A549 (cell line): ENCODE data around the gene ZYG11B. TPM values are rescaled to one million over a fixed set of nuclear protein-coding genes. Genes with fewer than 3 reads are reported as not detected.

Experiments
- ATAC-seq, 2 experiments: fragments of 200-7000 bp in 1 of 2; fragments of >200 bp in 1 of 2; cut with Nextera tagmentation in 1 of 2; cut with Tn5 transposase in 1 of 2; 3 replicates each; pipeline versions ENCODE4 v1.8.0 to v1.9.1; 2018 to 2020; ENCODE audit warnings: mild to moderate bottlenecking in 1 of 2, moderate library complexity in 1 of 2
- CTCF ChIA-PET: fragments of 300-600 bp; sonication (Branson Sonifier 250); formaldehyde crosslinking; extraction: SDS; loops from one replicate; lab custom pipeline; 2021; ENCODE audit warnings: antibody characterized with exemption, inconsistent platforms; lab: Yijun Ruan, JAX
- POLR2A ChIA-PET: fragments of 350-600 bp; formaldehyde crosslinking; extraction: SDS; loops from one replicate; lab custom pipeline; 2021; ENCODE audit warnings: antibody characterized with exemption, inconsistent platforms; lab: Yijun Ruan, JAX
- DNase-seq, 2 experiments: peaks; one replicate each; pipeline versions ENCODE4 v3.0.0 to v3.0.0-alpha.2; 2011 to 2016; ENCODE audit warnings: low read depth in 1 of 2, low spot score in 1 of 2
- FAIRE-seq: peaks from 2 replicates; lab custom pipeline; 2011; peaks lifted over from hg19 to GRCh38; lab: Jason Lieb, UNC
- H3K27ac ChIP-seq, 2 experiments: fragments of >200 bp; sonication (Bioruptor Twin); formaldehyde crosslinking; 3 replicates each; pipeline ENCODE4 v1.5.1; 2016 to 2017
- H3K4me1 ChIP-seq: fragments of >200 bp; sonication (Bioruptor Twin); formaldehyde crosslinking; 3 replicates; pipeline ENCODE4 v1.6.1; 2016
- H3K4me2 ChIP-seq: fragments of >200 bp; sonication (Bioruptor Twin); formaldehyde crosslinking; 3 replicates; pipeline ENCODE4 v1.6.1; 2016
- H3K4me3 ChIP-seq: fragments of >200 bp; sonication (Bioruptor Twin); formaldehyde crosslinking; 3 replicates; pipeline ENCODE4 v1.5.1; 2016
- H3K9me3 ChIP-seq: fragments of >200 bp; sonication (Bioruptor Twin); formaldehyde crosslinking; 3 replicates; pipeline ENCODE4 v1.6.1; 2016
- BHLHE40 ChIP-seq: IDR thresholded peaks from 2 replicates; pipeline ENCODE4 v1.6.1; 2012; ENCODE audit warnings: low read depth, low read length, inconsistent platforms
- CBX2 ChIP-seq: fragments of 200-600 bp; sonication (generic); IDR thresholded peaks from 2 replicates; pipeline ENCODE4 v1.6.1; 2016; ENCODE audit warnings: low read depth, mild to moderate bottlenecking, borderline replicate concordance
- CBX8 ChIP-seq: fragments of 200-600 bp; sonication (generic); IDR thresholded peaks from 2 replicates; pipeline ENCODE4 v1.6.1; 2016
- FOXS1 ChIP-seq: fragments of 250-450 bp; sonication (Bioruptor Pico); IDR thresholded peaks from 2 replicates; pipeline ENCODE4 v1.5.0; 2020; ENCODE audit warnings: mild to moderate bottlenecking, moderate library complexity
- GATA3 ChIP-seq: IDR thresholded peaks from 2 replicates; pipeline ENCODE4 v1.6.1; 2012; ENCODE audit warnings: borderline replicate concordance
- HDAC2 ChIP-seq: fragments of 200-600 bp; sonication (generic); IDR thresholded peaks from 2 replicates; pipeline ENCODE4 v1.6.1; 2016
- HES2 ChIP-seq: fragments of >200 bp; sonication (Bioruptor Twin); formaldehyde crosslinking; IDR thresholded peaks from 2 replicates; pipeline ENCODE4 v1.6.1; 2016
- KDM5A ChIP-seq: fragments of 200-600 bp; sonication (generic); IDR thresholded peaks from 2 replicates; pipeline ENCODE4 v1.6.1; 2016; ENCODE audit warnings: antibody characterized with exemption, mild to moderate bottlenecking
- MAFK ChIP-seq: fragments of 450-650 bp; IDR thresholded peaks from 2 replicates; pipeline ENCODE4 v1.6.1; 2014; ENCODE audit not compliant: partially characterized antibody
- NFE2L2 ChIP-seq: fragments of 150-350 bp; conservative IDR thresholded peaks from 2 replicates; pipeline ENCODE4 v1.6.1; 2014; ENCODE audit warnings: low read length
- NR3C1 ChIP-seq: fragments of >200 bp; sonication (Bioruptor Twin); formaldehyde crosslinking; IDR thresholded peaks from 3 replicates; pipeline ENCODE4 v1.6.1; 2017
- POLR2A ChIP-seq: IDR thresholded peaks from 2 replicates; pipeline ENCODE4 v1.6.1; 2012; ENCODE audit warnings: mild to moderate bottlenecking, low read length
- POLR2AphosphoS2 ChIP-seq: conservative IDR thresholded peaks from 2 replicates; pipeline ENCODE4 v1.6.1; 2012; ENCODE audit warnings: low read length, improper control_type of control experiment, inconsistent platforms
- RNF2 ChIP-seq: fragments of 200-600 bp; sonication (generic); IDR thresholded peaks from 2 replicates; pipeline ENCODE4 v1.6.1; 2016; ENCODE audit warnings: low read depth, mild to moderate bottlenecking, antibody characterized with exemption, moderate library complexity, borderline replicate concordance
- SMC3 ChIP-seq: fragments of >200 bp; sonication (Bioruptor Twin); formaldehyde crosslinking; IDR thresholded peaks from 3 replicates; pipeline ENCODE4 v1.6.1; 2018; ENCODE audit warnings: inconsistent platforms
- TFCP2L1 ChIP-seq: fragments of 250-450 bp; sonication (Bioruptor Pico); IDR thresholded peaks from 2 replicates; pipeline ENCODE4 v1.5.0; 2021; ENCODE audit warnings: mild to moderate bottlenecking
- USF2 ChIP-seq: fragments of 450-650 bp; IDR thresholded peaks from 2 replicates; pipeline ENCODE4 v1.6.1; 2014; ENCODE audit warnings: antibody characterized with exemption
- ZC3H11A ChIP-seq: fragments of 450-650 bp; IDR thresholded peaks from 2 replicates; pipeline ENCODE4 v1.6.1; 2014; ENCODE audit warnings: antibody characterized with exemption, mild to moderate bottlenecking
- ZSCAN20 ChIP-seq: fragments of 250-450 bp; sonication (Bioruptor Pico); IDR thresholded peaks from 2 replicates; pipeline ENCODE4 v1.8.0; 2022; ENCODE audit warnings: mild to moderate bottlenecking, moderate library complexity
- WGBS: methylation state at CpG from one replicate; pipeline ENCODE4 v1.1.6; 2017; ENCODE audit errors: missing lambda C conversion rate; 5-methylcytosine and 5-hydroxymethylcytosine counted together
- polyA plus RNA-seq, 4 experiments: library from polyadenylated mRNA; depleted of rRNA in 3 of 4; stranded (reverse); fragments of >200 nt; fragmentation: RNase III in 1 of 4; extraction: RNeasy Plus Mini Kit Qiagen cat#74134 plus additional on column Dnase treatment in 1 of 4; gene quantifications; 2 replicates in 3 of 4; 3 replicates in 1 of 4; pipeline ENCODE4 v1.2.3, GENCODE V29; 2011 to 2017
- TF ChIP-seq, protein P1 (sequence below): fragments of >200 bp; sonication (Bioruptor Twin); formaldehyde crosslinking; IDR thresholded peaks from 3 replicates; pipeline ENCODE4 v1.5.1; 2016
- TF ChIP-seq, protein P2 (sequence below): IDR thresholded peaks from 2 replicates; pipeline ENCODE4 v1.6.1; 2012
- TF ChIP-seq, protein P3 (sequence below): fragments of 250-450 bp; sonication (Bioruptor Pico); IDR thresholded peaks from 2 replicates; pipeline ENCODE4 v1.5.0; 2020; ENCODE audit warnings: low read depth, mild to moderate bottlenecking, moderate library complexity

Gene ZYG11B
- polyA plus RNA-seq, 2 of the 4 experiments (the other 2 are of a cell fraction), result 5.8 to 14.1 TPM

DNA sequence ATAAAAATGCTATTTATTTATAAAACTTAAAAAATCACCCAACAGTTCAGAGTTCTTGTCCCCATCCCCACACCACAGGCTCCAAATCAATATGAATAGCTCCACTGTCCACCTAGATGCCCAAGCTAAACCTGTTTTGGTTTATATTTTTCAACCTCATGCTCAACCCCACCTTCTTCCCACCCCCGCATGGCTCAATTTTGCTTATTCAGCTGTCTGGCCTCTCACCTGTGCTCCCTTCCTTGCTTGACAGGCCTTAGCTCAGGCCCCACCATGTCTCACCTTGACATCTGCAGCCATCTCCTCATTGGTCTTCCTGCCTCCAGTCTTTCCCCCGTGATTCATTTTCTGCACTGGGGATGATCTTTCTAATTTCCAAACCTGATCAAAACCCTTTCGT, 45.9 kb upstream of the ZYG11B start (continued):
- TF ChIP-seq, protein P1, sequence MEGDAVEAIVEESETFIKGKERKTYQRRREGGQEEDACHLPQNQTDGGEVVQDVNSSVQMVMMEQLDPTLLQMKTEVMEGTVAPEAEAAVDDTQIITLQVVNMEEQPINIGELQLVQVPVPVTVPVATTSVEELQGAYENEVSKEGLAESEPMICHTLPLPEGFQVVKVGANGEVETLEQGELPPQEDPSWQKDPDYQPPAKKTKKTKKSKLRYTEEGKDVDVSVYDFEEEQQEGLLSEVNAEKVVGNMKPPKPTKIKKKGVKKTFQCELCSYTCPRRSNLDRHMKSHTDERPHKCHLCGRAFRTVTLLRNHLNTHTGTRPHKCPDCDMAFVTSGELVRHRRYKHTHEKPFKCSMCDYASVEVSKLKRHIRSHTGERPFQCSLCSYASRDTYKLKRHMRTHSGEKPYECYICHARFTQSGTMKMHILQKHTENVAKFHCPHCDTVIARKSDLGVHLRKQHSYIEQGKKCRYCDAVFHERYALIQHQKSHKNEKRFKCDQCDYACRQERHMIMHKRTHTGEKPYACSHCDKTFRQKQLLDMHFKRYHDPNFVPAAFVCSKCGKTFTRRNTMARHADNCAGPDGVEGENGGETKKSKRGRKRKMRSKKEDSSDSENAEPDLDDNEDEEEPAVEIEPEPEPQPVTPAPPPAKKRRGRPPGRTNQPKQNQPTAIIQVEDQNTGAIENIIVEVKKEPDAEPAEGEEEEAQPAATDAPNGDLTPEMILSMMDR, result no peak

- TF ChIP-seq RNF2 (no peak), TFCP2L1 (CRISPR knock-in tag) (no peak), NFE2L2 (no peak), SMC3 (no peak), CBX8 (no peak)
- TF ChIP-seq, protein P2, sequence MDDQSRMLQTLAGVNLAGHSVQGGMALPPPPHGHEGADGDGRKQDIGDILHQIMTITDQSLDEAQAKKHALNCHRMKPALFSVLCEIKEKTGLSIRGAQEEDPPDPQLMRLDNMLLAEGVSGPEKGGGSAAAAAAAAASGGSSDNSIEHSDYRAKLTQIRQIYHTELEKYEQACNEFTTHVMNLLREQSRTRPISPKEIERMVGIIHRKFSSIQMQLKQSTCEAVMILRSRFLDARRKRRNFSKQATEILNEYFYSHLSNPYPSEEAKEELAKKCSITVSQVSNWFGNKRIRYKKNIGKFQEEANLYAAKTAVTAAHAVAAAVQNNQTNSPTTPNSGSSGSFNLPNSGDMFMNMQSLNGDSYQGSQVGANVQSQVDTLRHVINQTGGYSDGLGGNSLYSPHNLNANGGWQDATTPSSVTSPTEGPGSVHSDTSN, result no peak
- no peak for FAIRE-seq
- no peak for DNase-seq
- Histone ChIP-seq H3K27ac (no peak overlapping the region; a peak in 1 of 6 replicates), H3K4me1 (no peaks in the 10 kb centered on the region), H3K4me2 (no peak overlapping the region), H3K4me3 (no peak overlapping the region), H3K9me3 (no peaks in the 10 kb centered on the region)
- ATAC-seq, result no peak
- ChIA-PET CTCF (no interaction called here), POLR2A (no interaction called here)
- 96% methylated on average over 4 of the region's 4 CpGs for WGBS
Measured at GRCh38 chr1:52681136-52681535, 45.1 kb upstream of the ZYG11B start.

GRCh38 chr1:52683367-52683940, 42.8 kb upstream of the ZYG11B start:
- Histone ChIP-seq H3K9me3 (no peaks in the 10 kb centered on the region), H3K27ac (no peak overlapping the region), H3K4me1 (no peaks in the 10 kb centered on the region), H3K4me3 (no peak overlapping the region), H3K4me2 (no peak overlapping the region)
- no peak for TF ChIP-seq GATA3
- TF ChIP-seq POLR2AphosphoS2, result no peak
- TF ChIP-seq, protein P3, sequence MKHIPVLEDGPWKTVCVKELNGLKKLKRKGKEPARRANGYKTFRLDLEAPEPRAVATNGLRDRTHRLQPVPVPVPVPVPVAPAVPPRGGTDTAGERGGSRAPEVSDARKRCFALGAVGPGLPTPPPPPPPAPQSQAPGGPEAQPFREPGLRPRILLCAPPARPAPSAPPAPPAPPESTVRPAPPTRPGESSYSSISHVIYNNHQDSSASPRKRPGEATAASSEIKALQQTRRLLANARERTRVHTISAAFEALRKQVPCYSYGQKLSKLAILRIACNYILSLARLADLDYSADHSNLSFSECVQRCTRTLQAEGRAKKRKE (CRISPR knock-in tag), result no peak
- no peak for TF ChIP-seq KDM5A
- no peak for TF ChIP-seq CBX8
- no peak for TF ChIP-seq USF2
- no peak for TF ChIP-seq ZSCAN20 (CRISPR knock-in tag)
- no peak for TF ChIP-seq NR3C1
- no peak for TF ChIP-seq MAFK
- ChIA-PET CTCF (no interaction called here), POLR2A (no interaction called here)
- ATAC-seq (no peak), DNase-seq (no peak), FAIRE-seq (no peak)
- 86% methylated on average over 4 of the region's 4 CpGs for WGBS

GRCh38 chr1:52684545-52684944, 41.7 kb upstream of the ZYG11B start:
- WGBS, result 88% methylated on average over 1 of the region's 1 CpG
- Histone ChIP-seq H3K4me2 (no peak overlapping the region), H3K4me3 (no peak overlapping the region), H3K27ac (no peak overlapping the region), H3K9me3 (no peaks in the 10 kb centered on the region)
- FAIRE-seq, result no peak
- DNase-seq, result no peak
- ChIA-PET CTCF (no interaction called here), POLR2A (no interaction called here)
- no peak for TF ChIP-seq SMC3
- TF ChIP-seq CBX8, result no peak
- TF ChIP-seq TFCP2L1 (CRISPR knock-in tag), result no peak
- TF ChIP-seq NFE2L2, result no peak
- TF ChIP-seq KDM5A, result no peak
- TF ChIP-seq HDAC2, result no peak
- no peak for TF ChIP-seq HES2
- no peak for TF ChIP-seq POLR2A
- TF ChIP-seq BHLHE40, result no peak
- TF ChIP-seq ZC3H11A, result no peak
- no peak for TF ChIP-seq CBX2
- no peak for TF ChIP-seq FOXS1 (CRISPR knock-in tag)
- TF ChIP-seq, all 56 proteins: peak for 0
- H3K4me1 ChIP-seq, result no peaks in the 10 kb centered on the region
- no peak for ATAC-seq
